Right cardiac atrium (tissue), 5 donors: Measurements from ENCODE around the gene ANKRD44. TPM values are rescaled to one million over a fixed set of nuclear protein-coding genes. Genes with fewer than 3 reads are reported as not detected.

Experiments used
- ATAC-seq, 2 donors: fragments of 200-7000 bp; cut with Tn5 transposase; one replicate each; pipeline versions ENCODE4 v1.8.0 to v1.9.1; 2020; ENCODE audit warnings: moderate library complexity in 2 of 2, mild to moderate bottlenecking in 1 of 2
- DNase-seq, 3 donors: peaks; one replicate each; pipeline ENCODE4 v3.0.0-alpha.2; 2020
- H3K27ac ChIP-seq: one replicate; pipeline ENCODE4 v1.5.1; 2013; ENCODE audit warnings: mild to moderate bottlenecking, low read length, control low read depth, moderate library complexity
- H3K27me3 ChIP-seq: one replicate; pipeline ENCODE4 v1.6.1; 2013; ENCODE audit not compliant: control insufficient read depth, insufficient read depth
- H3K4me1 ChIP-seq: one replicate; pipeline ENCODE4 v1.6.1; 2013; ENCODE audit warnings: low read length; ENCODE audit not compliant: control insufficient read depth, insufficient read depth
- H3K4me3 ChIP-seq: one replicate; pipeline ENCODE4 v1.5.1; 2013; ENCODE audit warnings: low read length, control low read depth
- H3K9me3 ChIP-seq: one replicate; pipeline ENCODE4 v1.6.1; 2013; ENCODE audit warnings: low read length; ENCODE audit not compliant: control insufficient read depth
- WGBS: extraction: QIAGEN DNeasy Blood & Tissue Kit; methylation state at CpG from one replicate; pipeline ENCODE4 v1.1.7; 2013; 5-methylcytosine and 5-hydroxymethylcytosine counted together
- intact Hi-C, 4 donors: fragments of 100-400 bp; cut with DNase I; formaldehyde crosslinking; loops; one replicate each; pipeline versions ENCODE4 v1.11.0 to v1.14.0; 2022 to 2023
- polyA plus RNA-seq: library from polyadenylated mRNA; stranded (reverse); fragments of 200-250 nt; gene quantifications from one replicate; pipeline ENCODE4 v1.2.3, GENCODE V29; 2013
- total RNA-seq, 4 donors: library from RNA; stranded (reverse); fragmentation: NEBNext Ultra II Directional; extraction: Animal tissue kit (Norgen Biotek cat#: 25700); gene quantifications; one replicate each; pipeline ENCODE4 v1.2.1, GENCODE V29; 2021
- donor health status: healthy with polysubstance abuse.
- donor health status: DM: no; HTN: yes; CAD: no.
- donor health status: DM: no; HTN: no; CAD: no.
- donor health status: DM: no; HTN: yes; CAD: no; lungs with severe emphysema.
- donor health status: DM: yes; HTN: yes; CAD: no.

The ANKRD44 gene
- total and polyA plus RNA-seq, 5 donors: 4.8 to 18.8 (median 14.3) TPM

DNA sequence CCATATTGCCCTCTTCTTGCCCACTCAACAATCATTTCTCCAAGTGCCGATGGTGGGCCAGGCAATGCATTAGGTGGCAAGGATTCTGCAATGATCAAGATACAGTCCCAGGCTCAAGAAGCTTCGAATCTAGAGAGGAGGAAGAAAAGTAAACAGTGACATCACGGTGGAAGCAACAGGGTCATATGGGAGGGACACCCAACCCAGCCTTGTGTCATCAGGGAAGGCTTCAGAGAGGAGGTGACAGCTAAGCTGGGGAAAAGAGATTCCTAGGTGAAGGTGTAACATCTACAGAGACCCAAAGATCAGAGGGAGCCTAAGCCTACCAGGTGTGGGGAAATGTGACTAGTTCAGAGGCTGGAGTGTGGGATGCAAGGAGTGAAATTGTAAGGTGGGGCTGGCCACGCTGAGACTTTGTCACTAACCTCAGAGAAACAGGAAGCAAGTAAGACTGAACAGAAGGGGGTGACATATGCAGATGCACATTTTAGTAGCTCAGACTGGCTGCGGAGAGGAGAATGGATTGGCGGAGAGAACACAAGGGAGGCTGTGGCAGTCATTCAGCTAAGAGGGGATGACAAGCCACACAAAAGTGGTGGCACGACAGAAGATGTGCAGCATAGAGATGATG is 104.9 kb downstream of the ANKRD44 start:
- Histone ChIP-seq H3K4me1 (peaks cover 7% of the 10 kb centered on the region), H3K4me3 (no peak overlapping the region), H3K27ac (no peak overlapping the region), H3K9me3 (no peaks in the 10 kb centered on the region), H3K27me3 (no peaks in the 10 kb centered on the region)
- intact Hi-C loops: loop anchor here in 1 of 4 donors (10.0 kb wide), 1 partner anchor 49 kb away; no protein-coding TSS in a partner anchor
- DNase-seq (no peak), ATAC-seq (no peak)
- WGBS: 81% methylated on average over 7 of the region's 7 CpGs

DNA sequence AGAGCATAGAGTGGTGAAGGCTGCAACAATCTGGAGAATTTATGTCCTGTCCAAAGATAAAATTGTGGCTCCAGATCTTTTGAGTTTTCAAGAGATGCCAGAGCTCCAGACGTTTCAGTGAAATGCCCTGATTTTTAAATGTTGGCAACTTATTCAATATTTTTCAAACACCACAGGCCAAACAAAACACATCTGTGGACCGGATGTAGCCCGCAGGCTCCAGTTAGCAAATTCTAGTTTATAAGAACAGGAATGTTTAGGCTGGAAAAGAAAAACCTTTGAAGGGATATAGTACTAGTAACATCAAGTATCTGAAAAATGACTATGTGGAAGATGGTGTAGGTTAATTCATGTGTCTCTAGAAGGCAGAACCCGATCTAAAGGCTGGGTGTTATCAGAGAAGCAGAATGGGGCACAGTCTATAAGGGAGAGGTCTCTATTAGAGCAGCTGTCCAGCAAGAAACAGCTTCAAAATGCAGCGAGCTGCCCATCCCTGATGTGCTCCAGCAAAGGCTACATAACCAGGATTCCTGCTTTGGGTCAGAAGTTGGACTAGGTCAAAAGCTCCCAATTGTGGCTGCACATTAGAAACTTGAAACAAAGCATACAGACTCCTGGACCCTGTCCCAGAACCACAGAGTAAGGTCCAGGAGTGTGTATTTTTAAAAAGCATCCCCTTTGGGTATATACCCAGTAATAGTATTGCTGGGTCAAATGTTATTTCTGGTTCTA is 105.9 kb downstream of the ANKRD44 start:
- Histone ChIP-seq H3K9me3 (no peaks in the 10 kb centered on the region), H3K4me1 (peaks cover 3% of the 10 kb centered on the region), H3K4me3 (no peak overlapping the region), H3K27me3 (no peaks in the 10 kb centered on the region), H3K27ac (no peak overlapping the region)
- peak; percentile 53 to 60 for ATAC-seq
- WGBS: 51% methylated on average over 5 of the region's 5 CpGs
- intact Hi-C loops: loop anchor here in 1 of 4 donors (10.0 kb wide), 1 partner anchor 50 kb away; no protein-coding TSS in a partner anchor
- DNase-seq: no peak

DNA sequence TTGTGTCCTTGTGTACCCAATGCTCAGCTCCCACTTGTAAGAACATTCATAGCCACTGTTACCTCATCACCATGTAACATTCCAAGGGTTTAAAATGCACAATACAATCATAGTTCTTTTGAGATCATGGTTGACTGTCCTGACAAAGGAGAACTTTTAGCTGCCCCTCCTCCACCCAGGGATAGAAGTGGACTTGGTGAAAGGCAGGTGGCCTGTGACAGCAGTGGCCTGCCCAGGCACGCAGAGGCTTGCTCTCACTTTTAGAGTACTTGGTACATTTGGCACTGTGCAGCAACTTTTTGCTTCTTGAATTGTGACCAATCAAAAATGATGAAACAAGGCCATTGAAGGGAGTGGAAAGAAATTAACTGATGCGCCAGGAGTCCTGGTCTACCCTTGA is 108.7 kb downstream of the ANKRD44 start:
- ATAC-seq (no peak), DNase-seq (no peak)
- no peak overlapping the region for H3K4me3 ChIP-seq
- WGBS: 89% methylated on average over 2 of the region's 2 CpGs
- intact Hi-C loops: loop anchor here in 1 of 4 donors (10.0 kb wide), 1 partner anchor 53 kb away; no protein-coding TSS in a partner anchor
- H3K27ac ChIP-seq: no peak overlapping the region
- H3K9me3 ChIP-seq: no peaks in the 10 kb centered on the region
- no peaks in the 10 kb centered on the region for H3K27me3 ChIP-seq
- H3K4me1 ChIP-seq: no peaks in the 10 kb centered on the region

DNA sequence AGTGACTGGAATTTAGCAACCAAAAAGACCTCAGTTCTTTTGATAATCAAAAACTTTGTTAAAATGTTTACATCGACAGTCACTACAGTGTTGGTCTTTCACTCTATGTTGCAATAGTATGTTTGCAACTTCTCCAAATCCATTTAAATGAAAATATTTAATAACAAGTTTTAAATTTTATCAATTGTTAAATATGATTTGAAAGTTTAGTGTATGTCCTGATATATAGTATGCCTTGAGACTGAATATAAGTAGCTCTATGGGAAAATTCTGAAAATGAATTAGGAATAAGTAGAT is 109.9 kb downstream of the ANKRD44 start:
- Histone ChIP-seq H3K27me3 (no peaks in the 10 kb centered on the region), H3K27ac (no peak overlapping the region), H3K9me3 (no peaks in the 10 kb centered on the region), H3K4me1 (peaks cover 2% of the 10 kb centered on the region), H3K4me3 (no peak overlapping the region)
- DNase-seq: no peak
- no peak for ATAC-seq
- 67% methylated on average over 1 of the region's 1 CpG for WGBS
- intact Hi-C loops: loop anchor here in 1 of 4 donors (10.0 kb wide), 1 partner anchor 54 kb away; no protein-coding TSS in a partner anchor

DNA sequence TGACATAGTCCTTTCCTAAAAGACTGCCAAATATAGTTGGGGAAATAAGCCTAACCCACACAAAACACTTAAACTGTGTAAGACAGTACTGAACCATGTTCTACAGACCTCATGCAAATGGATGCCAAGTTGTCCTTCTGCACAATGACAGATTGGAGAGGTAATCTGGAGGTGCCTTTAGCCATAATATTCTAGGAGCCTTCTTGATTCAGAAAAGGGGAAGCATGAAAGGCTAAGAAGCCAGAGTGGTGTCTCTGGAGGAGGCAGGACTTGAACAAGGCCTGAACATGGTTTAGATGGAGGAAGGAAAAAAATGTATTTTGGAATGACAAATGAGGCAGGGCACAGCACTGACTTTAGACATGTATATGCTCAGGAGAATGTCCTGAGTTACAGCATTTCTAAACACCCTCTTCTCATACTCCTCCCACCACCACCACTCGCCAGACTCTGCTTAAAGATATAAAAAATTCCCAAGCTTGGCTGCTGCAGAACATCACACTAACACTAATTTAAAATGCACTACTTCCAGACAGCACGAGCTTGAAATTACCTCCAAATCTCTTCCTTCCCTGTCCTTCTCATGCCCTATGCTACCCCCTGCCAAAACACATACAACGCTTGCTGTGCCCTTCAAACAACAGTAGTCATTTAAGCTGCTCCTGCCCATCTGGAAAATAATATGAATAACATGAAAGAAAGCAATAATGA is 110.4 kb downstream of the ANKRD44 start:
- Histone ChIP-seq H3K4me1 (peaks cover 5% of the 10 kb centered on the region), H3K27ac (no peak overlapping the region), H3K9me3 (no peaks in the 10 kb centered on the region), H3K27me3 (no peaks in the 10 kb centered on the region), H3K4me3 (no peak overlapping the region)
- intact Hi-C loops: loop anchor here in 1 of 4 donors (10.0 kb wide), 1 partner anchor 55 kb away; no protein-coding TSS in a partner anchor
- 39% methylated on average over 3 of the region's 3 CpGs for WGBS
- DNase-seq (no peak), ATAC-seq (no peak)

DNA sequence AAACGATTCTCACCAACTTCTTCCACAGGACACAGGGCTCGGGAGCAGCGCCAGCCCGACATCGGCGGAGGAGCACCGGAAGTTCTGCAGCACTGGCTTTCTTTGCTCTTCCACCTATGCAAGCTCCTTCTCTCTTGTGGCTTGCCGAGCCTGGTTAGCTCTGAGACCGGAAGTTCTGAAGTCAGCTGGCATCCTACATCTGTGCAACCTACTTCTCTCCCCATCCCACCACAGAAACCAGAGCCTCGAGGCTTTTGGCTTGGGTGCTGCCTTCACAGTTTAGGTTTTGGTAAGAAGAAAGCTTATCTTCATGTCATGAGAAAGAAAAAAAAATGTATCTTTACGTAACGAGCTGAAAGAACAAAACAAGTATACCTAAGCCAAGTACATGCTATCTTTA is 111.7 kb downstream of the ANKRD44 start:
- intact Hi-C loops: loop anchor here in 1 of 4 donors (10.0 kb wide), 1 partner anchor 176 kb away; no protein-coding TSS in a partner anchor

DNA sequence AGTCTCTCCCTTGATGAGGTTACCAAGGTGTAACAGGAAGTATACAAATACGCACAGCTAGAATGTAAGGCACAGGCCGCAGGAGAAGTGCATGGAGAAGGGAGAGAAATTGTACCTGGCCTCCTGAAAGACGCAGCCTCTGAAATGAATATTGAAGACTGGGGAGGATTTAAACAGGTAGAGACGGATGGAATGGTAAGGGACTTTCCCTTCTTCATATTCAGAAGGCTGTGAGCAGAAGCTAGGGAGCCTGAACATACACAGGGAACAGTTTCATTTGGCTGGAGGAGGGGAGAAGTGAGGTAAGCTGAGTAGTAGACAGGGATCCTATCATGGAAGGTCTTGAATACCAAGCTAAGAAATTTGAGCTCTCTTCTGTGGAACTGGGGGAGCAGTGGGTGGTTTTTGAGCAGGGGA is 112.7 kb downstream of the ANKRD44 start:
- DNase-seq: no peak
- Histone ChIP-seq H3K27ac (no peak overlapping the region), H3K4me1 (peaks cover 5% of the 10 kb centered on the region), H3K27me3 (no peaks in the 10 kb centered on the region), H3K9me3 (no peaks in the 10 kb centered on the region), H3K4me3 (no peak overlapping the region)
- WGBS: 90% methylated on average over 4 of the region's 4 CpGs
- no peak for ATAC-seq
- intact Hi-C loops: loop anchor here in 1 of 4 donors (10.0 kb wide), 1 partner anchor 177 kb away; no protein-coding TSS in a partner anchor

More for the DNA sequence above, 111.7 kb downstream of the ANKRD44 start:
- no peaks in the 10 kb centered on the region for H3K27me3 ChIP-seq
- H3K27ac ChIP-seq: no peak overlapping the region
- H3K4me1 ChIP-seq: peaks cover 5% of the 10 kb centered on the region
- H3K9me3 ChIP-seq: no peaks in the 10 kb centered on the region
- WGBS: 38% methylated on average over 12 of the region's 12 CpGs
- peak; percentile 28 to 76 (median 68) for DNase-seq
- ATAC-seq: peak; percentile 77 to 81
- H3K4me3 ChIP-seq: no peak overlapping the region

DNA sequence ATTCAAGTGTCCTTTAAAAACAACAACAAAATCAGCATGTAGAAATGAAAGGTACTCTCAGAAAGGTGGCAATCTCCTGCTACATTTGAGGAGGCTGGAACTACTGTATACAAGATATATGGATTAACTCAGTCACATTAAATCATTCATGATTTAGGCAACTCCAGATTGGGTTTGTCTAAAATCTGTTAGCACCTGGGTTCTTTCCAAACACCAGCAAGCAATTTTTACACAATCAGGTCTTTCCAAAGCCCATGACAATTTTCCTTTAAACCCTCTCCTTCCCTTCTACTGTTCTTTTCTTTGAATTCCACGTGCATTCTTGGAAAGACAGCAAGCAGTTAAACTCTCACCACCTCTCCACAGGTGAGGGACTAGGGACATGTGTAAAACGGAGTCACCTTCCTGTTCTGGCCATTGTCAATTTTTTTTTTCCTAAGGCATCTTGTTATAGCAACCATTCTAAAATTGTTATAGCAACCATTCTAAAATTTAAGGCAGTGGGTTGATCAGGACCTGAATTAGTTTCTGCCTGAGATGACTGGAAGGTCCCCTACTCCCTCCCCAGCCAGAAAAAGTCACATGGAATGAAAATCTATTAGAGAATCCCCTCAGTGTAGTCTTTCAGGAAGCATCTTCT is 113.9 kb downstream of the ANKRD44 start:
- intact Hi-C loops: loop anchor here in 1 of 4 donors (10.0 kb wide), 1 partner anchor 178 kb away; no protein-coding TSS in a partner anchor
- 12% methylated on average over 2 of the region's 2 CpGs for whole genome bisulfite sequencing
- Histone ChIP-seq H3K27me3 (no peaks in the 10 kb centered on the region), H3K27ac (no peak overlapping the region), H3K4me3 (no peak overlapping the region), H3K4me1 (peaks cover 5% of the 10 kb centered on the region), H3K9me3 (no peaks in the 10 kb centered on the region)
- DNase-seq (no peak), ATAC-seq (no peak)

DNA sequence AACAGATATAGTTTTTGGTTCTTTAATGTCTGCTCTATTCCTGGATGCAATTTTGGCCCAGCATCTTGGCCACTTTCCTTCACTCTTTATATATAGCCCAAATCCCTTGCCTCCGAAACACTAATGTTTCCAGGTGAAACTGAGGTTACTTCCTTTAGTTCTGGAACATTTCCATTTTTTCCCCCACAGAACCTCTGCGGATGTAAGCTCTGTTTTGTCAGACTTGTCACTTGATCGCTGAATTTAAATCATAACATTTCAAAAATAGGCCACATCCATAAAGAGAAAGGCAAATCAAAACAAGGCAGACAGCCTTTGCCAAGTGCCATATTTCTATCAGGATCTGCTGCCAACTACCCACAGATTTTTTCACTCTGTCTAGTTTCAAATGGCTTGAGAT is 115.1 kb downstream of the ANKRD44 start:
- intact Hi-C loops: loop anchor here in 1 of 4 donors (10.0 kb wide), 1 partner anchor 179 kb away; no protein-coding TSS in a partner anchor

DNA sequence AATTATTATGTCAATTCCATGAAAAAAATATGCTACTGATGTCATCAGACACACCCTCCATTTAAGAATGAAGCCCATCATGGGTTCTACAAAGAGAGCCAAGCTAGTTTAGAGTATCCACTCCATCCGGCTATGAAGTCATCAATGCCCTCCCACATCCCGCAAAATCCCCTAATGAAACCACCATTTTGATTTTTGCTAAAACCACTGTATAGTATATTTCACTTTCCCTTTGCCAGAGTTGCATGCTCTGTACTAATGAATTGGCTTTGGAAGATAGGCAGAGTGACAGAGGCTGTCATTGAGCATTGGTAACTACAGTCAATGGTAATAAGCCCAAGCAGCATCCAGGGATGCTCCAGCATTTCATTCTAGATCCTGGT is 118.6 kb downstream of the ANKRD44 start:
- 73% methylated on average over 2 of the region's 2 CpGs for WGBS
- DNase-seq: no peak
- H3K27me3 ChIP-seq: no peaks in the 10 kb centered on the region
- intact Hi-C loops: loop anchor here (5.0 to 10.0 kb wide), 3 partner anchors 120 to 185 kb away; partner anchors contain the start of gene ANKRD44 (in 2 of the 4)
- H3K4me1 ChIP-seq: peaks cover 5% of the 10 kb centered on the region
- H3K9me3 ChIP-seq: no peaks in the 10 kb centered on the region
- H3K27ac ChIP-seq: no peak overlapping the region
- no peak for ATAC-seq
- H3K4me3 ChIP-seq: no peak overlapping the region

More for the DNA sequence above, 115.1 kb downstream of the ANKRD44 start:
- 25% methylated on average over 3 of the region's 3 CpGs for WGBS
- Histone ChIP-seq H3K4me3 (no peak overlapping the region), H3K27ac (no peak overlapping the region), H3K4me1 (peaks cover 5% of the 10 kb centered on the region), H3K9me3 (no peaks in the 10 kb centered on the region), H3K27me3 (no peaks in the 10 kb centered on the region)
- DNase-seq: no peak
- no peak for ATAC-seq
